ENCODE data around the gene SH3BP2.
A peak's percentile ranks its signal among the peaks of the same experiment; 100 is the strongest.

SH3BP2 gene

DNA sequence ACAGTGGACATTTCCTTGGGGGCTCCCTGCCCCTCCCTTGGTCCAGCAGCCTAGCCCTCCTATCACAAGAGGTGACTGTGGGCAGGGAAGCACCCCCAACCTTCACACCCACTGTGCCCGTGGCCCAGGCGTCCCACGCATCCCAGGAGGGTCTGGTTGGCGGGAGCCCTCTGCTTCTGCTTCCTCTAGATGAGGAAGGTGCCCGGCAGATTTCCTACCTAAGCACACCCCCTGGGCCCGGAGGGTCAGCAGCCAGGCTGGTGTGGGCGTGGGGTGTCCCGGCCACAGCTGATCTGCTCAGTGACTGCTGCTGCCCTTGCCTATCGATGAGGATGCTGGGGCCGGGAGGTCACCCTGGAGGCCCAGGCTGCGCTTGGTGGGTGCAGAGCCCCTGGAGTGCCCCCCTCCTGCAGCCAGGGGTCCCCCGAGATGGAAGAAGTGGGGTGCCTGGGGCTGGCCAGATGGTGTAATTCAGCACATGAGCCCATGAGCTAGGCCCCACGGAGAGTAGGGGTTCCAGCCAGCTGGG, 12.2 kb downstream of the SH3BP2 start:
- DNase-seq = no peak

DNA sequence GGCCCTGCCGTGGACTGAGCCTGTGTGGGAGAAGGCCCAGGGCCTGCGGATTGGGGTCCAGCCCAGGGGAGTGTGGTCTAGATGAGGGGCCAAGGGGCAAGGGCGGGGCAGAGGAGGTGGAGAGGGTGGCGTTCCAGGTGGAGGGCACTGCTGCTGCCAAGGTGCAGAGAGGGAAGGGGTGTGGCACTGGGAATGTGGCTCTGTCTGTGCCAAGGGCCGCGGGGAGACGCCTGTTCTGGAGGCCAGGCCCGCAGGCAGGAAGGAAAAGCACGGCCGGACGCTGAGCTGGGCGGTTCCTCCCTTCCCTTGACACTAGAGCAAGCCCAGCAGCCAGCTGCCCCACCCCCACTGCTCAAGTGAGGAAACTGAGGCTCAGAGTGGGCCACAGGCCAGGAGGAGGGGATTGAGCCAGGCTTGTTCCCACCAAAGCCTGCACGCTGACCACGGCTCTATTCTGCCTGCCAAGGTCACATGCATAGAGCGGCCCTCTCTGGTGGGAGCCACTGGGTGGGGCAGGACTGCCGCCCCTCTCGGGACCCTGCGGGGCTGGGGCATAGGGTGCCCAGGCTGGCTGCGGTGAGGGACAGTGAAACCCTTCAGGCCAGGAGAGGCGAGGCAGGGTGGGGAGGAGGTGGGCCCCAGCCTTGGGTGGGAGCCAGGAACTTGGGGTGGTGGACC, 13.0 kb downstream of the SH3BP2 start:
- DNase-seq = no peak

DNA sequence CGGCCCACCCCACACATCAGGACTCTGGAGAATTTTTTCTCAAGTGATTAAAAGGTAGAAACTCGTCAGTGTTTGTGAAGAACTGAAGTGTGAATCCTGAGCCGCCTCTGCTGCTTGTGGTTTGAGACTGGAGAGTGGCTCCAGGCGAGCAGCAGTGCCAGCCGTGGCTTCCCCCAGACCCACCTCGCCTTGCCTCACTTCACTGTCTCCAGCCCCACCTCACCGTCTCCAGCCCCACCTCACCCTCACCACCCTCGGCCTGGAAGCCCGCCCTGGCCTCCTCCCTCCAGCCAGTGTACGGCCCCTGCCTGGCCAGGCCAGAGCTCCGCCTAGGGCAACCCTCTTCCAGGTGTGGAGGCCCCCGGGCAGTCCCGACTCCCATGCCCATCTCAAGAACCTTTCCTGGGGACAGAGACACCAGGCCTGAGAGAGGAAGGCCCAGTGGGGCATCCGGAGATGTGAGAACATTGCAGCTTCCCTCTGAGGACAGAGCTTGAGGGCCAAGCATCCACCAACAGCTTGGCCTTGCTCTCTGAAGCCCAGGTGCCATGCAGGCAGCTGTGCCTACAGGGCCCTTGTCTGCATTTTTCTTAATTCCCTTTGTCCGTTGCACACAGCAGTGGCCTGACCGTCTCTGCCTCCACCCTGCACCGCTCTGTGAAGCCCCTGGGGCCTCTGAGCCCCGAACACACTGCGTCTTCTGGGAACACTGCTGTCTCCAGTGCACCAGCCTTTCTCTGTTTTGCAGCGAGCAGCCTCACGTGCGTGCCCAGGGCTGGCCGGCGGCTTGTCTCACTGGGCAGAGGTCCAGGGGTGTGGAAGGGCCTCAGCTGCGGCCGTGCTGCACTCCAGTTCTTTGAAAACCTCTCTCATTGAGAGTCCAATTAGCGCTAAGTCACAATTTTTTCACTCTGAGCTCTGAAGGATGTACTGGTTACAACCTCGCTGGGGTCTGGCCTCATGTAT, 13.8 kb downstream of the SH3BP2 start:
- no peak for DNase-seq

GRCh38 chr4:2807571-2807970, 14.7 kb downstream of the SH3BP2 start:
- DNase-seq = no peak

DNA sequence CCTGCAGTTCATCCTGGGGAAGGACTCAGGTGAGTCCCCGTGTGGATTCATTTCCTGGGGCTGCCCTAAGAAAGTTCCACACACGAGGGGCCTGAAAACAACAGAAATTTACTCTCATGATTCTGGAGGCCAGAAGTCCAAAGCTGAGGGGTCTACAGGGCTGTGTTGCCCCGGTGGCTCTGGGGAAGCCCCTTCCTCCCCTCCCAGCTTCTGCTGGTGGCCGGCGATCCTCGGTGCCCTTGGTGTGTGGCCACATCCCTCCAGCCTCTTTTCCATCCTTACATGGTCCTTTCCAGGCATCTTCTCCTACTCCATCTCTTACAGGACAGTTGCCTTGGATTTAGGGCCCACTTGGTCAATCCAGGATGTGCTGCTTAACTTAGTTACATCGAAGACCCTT, 15.1 kb downstream of the SH3BP2 start:
- DNase-seq = no peak

- no peak for DNase-seq
These were observed 16.8 kb downstream of the SH3BP2 start for GRCh38 chr4:2809610-2810180.

GRCh38 chr4:2810388-2810787, 17.5 kb downstream of the SH3BP2 start:
- no peak for DNase-seq

DNA sequence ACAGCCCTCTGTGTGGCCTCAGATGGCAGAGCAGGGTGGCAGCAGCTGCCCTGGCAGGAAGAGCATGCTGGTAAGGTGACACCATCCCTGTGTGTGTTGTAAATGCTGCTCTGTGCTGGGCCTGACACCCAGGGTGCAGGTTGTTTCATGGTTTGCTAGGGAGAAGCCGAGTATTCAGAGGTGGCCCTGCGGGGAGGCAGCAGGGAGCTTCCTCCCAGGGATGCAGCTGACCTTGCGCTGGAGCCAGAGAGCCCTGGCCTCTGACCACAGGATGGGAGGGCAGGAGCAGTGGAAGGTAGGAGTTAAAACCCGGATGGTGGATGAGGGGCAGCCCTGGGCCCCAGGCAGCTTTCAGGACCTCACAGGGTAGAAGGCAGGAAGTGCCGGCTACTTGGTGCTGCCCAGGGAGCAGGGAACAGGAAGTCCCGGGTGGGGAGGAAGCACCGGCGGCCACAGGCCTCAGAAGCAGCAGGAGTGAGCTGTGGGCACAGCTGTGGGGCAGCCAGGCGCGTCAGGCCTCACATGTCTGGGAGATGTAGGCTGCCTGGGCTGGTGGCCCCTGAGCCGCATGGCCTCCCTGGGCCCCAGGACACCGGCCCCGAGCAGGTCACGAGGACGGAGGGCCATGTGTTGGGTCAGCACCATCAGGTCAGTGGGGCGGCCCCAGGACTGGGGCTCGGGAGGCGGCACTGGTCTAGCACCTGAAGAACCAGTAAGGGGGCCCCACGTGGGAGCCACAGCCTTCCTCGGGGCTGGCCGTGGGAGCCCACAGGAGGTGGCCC, 19.1 kb downstream of the SH3BP2 start:
- DNase-seq = peak; percentile 35 to 54

DNA sequence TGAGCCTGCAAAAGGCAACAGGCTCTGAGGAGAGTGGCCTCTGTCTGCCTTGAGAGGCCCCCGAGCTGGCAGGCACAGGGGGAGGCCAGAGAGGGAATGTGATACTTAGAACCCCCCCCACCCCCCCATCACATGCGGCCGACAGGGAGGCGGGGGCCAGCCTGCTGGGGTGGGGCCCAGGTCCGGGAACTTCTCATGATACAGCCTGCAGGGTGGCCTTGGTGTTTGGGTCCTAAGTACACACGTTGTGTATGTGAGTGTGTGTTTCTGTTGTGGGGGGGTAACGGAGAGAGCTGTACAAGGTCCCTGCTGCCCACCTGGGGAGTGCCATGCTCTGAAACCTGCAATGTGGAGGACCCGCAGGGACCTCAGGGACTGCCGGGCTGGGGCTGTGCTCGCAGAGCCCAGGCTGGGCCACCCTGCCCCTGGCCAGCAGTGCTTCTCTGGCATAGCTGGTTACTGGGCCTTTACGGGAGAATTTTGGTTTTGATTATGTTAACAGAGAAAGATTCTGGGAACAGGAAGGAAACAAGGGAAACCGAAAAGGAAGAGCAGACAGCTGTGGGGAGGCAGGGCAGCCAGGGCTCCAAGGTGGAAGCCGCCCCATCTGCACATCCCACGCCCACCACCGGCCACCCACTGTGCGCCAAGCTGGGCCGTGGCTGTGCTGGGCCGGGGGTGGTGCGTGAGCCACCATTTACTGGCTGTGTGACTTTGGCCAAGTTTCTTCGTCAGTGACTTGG, 19.9 kb downstream of the SH3BP2 start:
- no peak for DNase-seq

DNA sequence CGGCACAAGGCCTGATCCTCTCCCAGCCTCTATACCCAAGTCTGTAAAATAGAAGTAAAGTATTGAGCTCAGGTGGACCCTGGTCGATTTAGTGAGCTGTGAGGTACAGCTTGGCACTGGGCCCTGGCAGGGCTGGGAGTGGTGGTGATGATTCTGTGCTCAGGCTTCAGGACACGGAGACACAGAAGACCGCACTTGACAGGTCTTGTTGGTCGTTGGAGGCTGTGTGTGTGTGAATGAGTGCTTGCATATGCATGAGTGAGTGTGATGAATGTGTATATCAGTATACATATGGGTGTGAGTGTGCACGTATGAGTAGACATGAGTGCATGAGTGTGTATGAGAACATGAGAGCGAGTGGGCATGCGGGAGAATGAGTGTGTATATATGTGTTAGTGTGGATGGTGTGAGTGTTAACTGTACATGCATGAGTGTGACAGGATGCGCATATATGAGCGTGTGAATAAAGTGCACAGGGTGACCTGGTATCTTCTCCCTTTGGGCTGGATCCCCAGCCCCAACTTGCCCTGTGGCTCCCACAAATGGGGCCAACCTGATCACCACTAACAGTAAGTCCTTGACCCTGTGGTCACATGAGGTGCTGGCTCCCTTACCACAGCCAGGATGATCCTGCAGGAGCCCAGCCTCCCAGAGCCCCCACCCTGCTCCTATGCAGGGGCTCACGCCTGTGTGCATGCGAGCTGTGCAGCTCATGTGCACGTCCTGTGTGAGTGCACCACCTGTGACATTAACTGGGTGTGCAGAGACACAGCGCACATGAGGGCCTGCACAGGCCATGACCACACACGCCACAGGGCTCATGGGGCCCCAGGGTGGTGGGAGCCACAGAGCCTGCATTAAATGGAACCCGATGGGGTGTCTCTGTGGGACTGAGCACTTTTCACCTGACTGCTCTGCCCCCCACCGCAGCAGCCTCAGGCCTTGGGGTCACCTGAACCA, 20.8 kb downstream of the SH3BP2 start:
- DNase-seq = no peak

DNA sequence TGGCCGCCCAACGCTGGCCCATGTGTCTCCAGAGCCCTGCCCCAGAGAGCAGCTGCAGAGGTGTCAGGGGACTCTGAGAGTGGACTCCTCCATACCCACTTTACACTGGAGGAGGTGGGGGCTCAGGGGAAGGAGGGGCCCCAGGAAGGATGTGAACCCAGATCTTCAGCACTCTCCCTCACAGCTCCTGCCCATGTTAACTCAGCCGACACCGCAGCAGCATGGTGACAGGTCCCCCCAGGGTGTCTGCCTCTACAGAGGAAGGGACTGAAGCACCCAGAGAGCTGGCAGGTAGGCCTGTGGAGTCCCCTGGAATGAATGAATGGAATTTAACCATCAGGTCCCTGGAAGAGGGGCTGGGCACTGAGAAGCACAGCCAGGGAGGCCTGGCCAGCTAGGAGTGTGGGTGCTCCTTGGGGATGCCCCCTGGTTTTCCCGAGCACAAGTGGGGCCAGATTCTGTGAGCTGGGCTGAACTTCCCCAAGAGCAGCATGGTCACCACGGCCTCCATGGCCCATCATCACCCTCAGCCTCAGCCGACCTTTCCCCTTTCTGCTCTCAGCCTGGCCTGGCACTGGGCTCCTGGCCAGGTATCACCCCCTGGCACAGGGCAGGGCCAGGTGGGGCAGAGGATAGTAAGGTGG, 21.9 kb downstream of the SH3BP2 start:
- DNase-seq = no peak

DNA sequence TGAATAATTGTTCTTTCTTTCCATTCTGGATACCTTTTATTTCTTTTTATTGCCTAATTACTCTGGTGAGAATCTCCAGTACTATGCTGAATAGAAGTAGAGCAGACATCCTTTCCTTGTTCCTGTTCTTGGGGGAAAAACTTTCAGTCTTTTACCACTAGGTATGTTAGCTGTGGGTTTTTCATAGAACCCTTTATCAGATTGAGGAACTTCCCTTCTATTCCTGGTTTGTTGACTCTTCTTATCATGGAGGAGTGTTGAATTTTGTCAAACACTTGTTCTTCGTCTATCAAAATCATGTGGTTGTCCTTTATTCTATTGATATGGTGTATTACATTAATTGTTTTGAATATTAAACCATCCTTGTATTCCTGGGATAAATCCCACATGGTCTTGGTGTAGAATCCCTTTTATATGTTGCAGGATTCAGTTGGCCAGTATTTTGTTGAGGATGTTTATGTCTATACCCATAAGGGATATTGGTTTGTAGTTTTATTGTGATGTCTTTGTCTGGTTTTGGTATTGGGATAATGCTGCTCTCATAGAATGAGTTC, 23.6 kb downstream of the SH3BP2 start:
- DNase-seq = no peak

DNA sequence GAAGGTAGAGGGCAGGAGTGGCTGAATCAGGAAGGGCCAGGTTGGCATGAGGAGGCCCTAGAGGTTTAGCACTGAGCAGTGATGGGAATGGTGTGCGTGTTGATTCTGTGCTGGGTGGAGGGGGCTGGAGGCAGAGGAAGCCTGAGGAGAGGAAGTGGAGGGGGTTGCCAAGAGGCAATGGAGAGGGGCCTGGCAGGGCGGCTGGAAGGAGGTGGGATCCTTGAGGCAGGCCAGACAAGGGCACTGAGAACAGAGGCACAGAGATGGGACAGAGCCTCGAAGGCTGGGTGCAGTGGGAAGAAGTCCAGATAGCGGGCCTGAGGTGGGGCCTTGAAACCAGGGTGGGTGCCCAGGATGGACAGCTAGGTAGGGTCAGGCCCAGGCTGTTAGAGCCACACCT, 24.3 kb downstream of the SH3BP2 start:
- no peak for DNase-seq

DNA sequence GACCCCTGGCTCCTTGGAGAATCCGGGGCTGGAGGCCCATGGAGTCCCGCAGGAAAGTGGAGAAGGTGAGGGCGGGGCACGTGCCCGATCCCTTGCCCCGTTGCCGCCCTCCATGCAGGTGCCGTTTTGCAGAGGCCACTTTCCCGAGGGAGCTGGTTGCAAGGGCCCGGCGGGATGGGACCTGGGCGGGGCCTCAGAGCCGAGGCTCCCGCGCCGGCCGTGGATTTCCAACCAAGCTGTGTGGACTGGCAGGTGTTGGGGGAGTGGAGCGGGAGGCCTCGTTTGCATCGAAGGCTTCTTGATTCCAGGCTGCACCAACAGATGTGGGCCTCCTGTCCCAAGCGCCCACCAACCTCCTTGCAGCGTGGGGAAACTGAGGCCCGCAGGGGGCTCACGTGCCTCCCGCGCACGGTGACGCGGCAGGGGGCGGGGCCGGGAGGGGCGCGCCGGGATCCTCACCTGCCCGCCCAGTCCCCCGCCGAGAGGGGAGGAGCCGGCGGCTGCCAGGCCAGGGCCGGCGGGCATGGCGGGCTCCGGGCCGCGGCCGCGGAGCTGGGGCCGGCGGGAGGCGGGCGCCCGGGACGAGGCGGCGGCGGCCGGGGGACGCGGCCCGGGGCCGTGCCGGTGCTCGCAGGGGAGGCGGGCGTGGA, 24.9 kb downstream of the SH3BP2 start:
- DNase-seq = no peak

DNA sequence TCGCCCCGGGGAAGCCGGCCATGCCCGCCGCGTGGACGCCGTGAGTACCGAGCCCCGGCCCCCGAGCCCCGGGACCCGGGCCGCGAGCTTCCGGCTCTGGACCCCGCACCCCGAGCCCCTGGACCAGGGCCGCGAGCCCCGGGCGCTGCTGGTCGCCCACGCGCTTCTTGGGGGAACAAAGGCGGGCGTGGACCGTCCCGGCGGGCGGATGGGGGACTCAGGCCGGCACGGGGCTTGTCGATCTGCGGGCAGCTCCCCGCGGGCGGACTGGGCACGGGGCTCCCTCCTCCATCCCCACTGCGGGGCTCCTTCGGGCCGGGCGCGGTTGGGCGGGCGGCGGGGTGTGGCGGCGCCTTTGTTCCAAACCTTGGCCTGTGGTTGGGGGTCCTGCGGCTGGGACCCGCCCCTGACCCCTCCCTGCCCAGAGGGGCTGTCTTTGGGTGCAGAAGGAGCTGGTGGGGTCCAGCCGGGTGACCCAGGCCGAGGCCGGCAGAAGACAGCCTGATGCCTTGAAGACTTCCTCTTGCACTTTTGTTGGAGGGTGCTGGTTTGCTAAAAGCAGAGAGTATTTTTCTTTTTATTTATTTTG, 25.6 kb downstream of the SH3BP2 start:
- no peak for DNase-seq

- no peak for DNase-seq
These were observed 26.6 kb downstream of the SH3BP2 start for GRCh38 chr4:2819244-2820215.

DNA sequence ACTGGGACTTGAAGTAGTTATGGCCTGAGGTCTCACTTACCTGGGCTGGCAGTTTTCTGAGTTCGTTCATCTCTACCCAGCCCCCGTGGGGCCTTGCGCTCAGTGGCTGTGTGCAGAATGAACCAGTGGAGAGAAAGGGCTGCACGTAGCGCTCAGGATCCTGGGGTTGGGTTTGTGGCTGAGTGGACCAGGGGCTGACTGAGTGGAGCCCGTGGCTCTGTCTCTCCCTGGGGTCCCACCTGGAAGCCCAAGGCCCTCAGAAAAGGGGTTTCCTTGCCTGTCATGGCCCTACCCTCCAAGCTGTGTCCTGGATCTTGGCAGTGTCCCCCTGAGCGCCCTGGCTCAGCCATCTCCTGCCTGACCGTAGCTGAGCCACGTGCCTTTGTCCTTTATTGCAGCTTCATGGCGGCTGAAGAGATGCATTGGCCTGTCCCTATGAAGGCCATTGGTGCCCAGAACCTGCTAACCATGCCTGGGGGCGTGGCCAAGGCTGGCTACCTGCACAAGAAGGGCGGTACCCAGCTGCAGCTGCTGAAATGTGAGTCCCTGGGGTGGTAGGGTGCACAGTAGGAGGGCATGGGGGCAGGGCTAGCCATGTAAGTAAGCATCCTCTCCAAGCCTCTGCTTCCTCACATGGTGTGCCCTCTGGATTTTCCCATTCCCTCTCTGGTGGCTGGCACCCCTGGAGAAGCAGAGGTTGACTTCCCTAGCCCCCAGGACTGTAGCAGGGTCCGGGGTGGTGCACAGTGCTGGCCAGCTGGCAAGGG, 27.5 kb downstream of the SH3BP2 start:
- no peak for DNase-seq
